Aorta (tissue), 5 donors: Measurements from ENCODE around the gene RAB3GAP2. TPM values are rescaled to one million over a fixed set of nuclear protein-coding genes. Genes with fewer than 3 reads are reported as not detected.
"Not testable (repeated sequence)": the region's sequence is repeated elsewhere in the genome, so short reads cannot be mapped to it uniquely, and the experiment has no call there.

Experiments
- ATAC-seq: fragments of 200-7000 bp; cut with Tn5 transposase; one replicate; pipeline ENCODE4 v1.9.1; 2022; ENCODE audit warnings: moderate library complexity; ENCODE audit not compliant: low FRiP score
- DNase-seq, 2 donors: peaks; one replicate each; pipeline ENCODE4 v3.0.0-alpha.2; 2020
- H3K27ac ChIP-seq, 2 donors: one replicate each; pipeline ENCODE4 v1.5.1; 2013; ENCODE audit warnings: low read length in 2 of 2, mild to moderate bottlenecking in 2 of 2, moderate library complexity in 2 of 2, control low read depth in 1 of 2, inconsistent platforms in 1 of 2, low read depth in 1 of 2
- H3K27me3 ChIP-seq, 2 donors: one replicate each; pipeline ENCODE4 v1.6.1; 2013; ENCODE audit warnings: control low read depth in 1 of 2, low read length in 1 of 2, mild to moderate bottlenecking in 1 of 2, moderate library complexity in 1 of 2; ENCODE audit not compliant: insufficient read depth in 2 of 2, control insufficient read depth in 1 of 2
- H3K36me3 ChIP-seq, 2 donors: one replicate each; pipeline ENCODE4 v1.6.1; 2013; ENCODE audit warnings: control low read depth in 1 of 2, low read length in 1 of 2, mild to moderate bottlenecking in 1 of 2; ENCODE audit not compliant: insufficient read depth in 2 of 2, control insufficient read depth in 1 of 2
- H3K4me1 ChIP-seq, 2 donors: one replicate each; pipeline ENCODE4 v1.6.1; 2013; ENCODE audit warnings: low read length in 2 of 2, control low read depth in 1 of 2, mild to moderate bottlenecking in 1 of 2, moderate library complexity in 1 of 2; ENCODE audit not compliant: insufficient read depth in 2 of 2, control insufficient read depth in 1 of 2
- H3K4me3 ChIP-seq, 2 donors: one replicate each; pipeline ENCODE4 v1.5.1; 2013; ENCODE audit warnings: low read length in 2 of 2, control low read depth in 1 of 2, mild to moderate bottlenecking in 1 of 2
- H3K9me3 ChIP-seq: one replicate; pipeline ENCODE4 v1.6.1; 2013; ENCODE audit warnings: mild to moderate bottlenecking, low read length; ENCODE audit not compliant: control insufficient read depth
- WGBS, 2 donors: extraction: QIAGEN DNeasy Blood & Tissue Kit; methylation state at CpG; one replicate each; pipeline ENCODE4 v1.1.7; 2013; 5-methylcytosine and 5-hydroxymethylcytosine counted together
- intact Hi-C, 2 donors: fragments of 100-400 bp; cut with DNase I; formaldehyde crosslinking; loops; one replicate each; pipeline versions ENCODE4 v1.14.2 to v1.15.0; 2022
- polyA plus RNA-seq, 2 donors: library from polyadenylated mRNA; stranded (reverse); fragments of 200-250 nt; gene quantifications; one replicate each; pipeline ENCODE4 v1.2.3, GENCODE V29; 2013
- total RNA-seq, 2 donors: library from RNA; stranded (reverse); fragmentation: NEBNext Ultra II Directional; extraction: Animal tissue kit (Norgen Biotek cat#: 25700); gene quantifications; one replicate each; pipeline ENCODE4 v1.2.1, GENCODE V29; 2021
- donor health status: healthy with polysubstance abuse.
- donor health status: Bipolar disorder and iron deficiency.
- donor health status: DM: no; HTN: no; CAD: no.
- donor health status: DM: no; HTN: no; CAD: no.
- donor health status: DM: yes; HTN: yes; CAD: no.

RAB3GAP2 gene
- total and polyA plus RNA-seq, 4 donors = 6.4 to 44.2 (median 26.3) TPM

DNA sequence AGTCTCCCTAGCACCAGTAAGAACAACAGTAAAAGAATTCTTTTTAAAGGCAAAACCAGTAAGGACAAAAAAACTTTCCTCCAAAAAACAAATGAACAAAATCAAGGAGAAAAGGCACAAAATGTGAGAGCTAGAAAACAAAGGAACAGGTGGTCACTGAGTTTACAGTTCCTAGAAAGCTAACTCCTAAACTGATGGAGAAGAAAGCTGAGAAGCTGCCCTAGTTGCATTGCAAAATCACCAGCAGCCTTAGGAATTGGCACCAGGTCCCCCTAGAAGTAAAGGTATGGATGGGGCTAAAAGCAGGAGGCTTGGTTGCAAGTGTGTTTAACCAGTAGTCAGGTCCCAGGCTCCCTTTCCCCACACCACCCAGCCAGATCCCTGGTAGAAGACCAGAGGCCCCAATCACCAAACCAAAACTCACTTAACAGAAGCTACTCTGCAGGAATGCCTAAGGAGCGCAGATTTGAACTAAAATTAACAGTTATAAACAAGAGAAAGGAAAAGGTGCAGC is 47.6 kb downstream of the RAB3GAP2 start:
- Histone ChIP-seq H3K36me3 (no peaks in the 10 kb centered on the region), H3K4me3 (no peak overlapping the region), H3K9me3 (no peaks in the 10 kb centered on the region), H3K27me3 (no peaks in the 10 kb centered on the region), H3K27ac (no peak overlapping the region), H3K4me1 (peaks cover 0 to 2% of the 10 kb centered on the region in 2 donors)
- ATAC-seq = no peak
- WGBS, 2 donors = 63 to 91% methylated on average over 1 of the region's 1 CpG
- no peak for DNase-seq
- intact Hi-C loops = no loop called here

GRCh38 chr1:220224033-220224432 is 48.2 kb downstream of the RAB3GAP2 start:
- H3K27me3 ChIP-seq = no peaks in the 10 kb centered on the region
- H3K27ac ChIP-seq = no peak overlapping the region
- intact Hi-C loops = no loop called here
- ATAC-seq (no peak), DNase-seq (no peak)
- no peaks in the 10 kb centered on the region for H3K36me3 ChIP-seq
- H3K9me3 ChIP-seq = no peaks in the 10 kb centered on the region
- H3K4me1 ChIP-seq = peaks cover 0 to 2% of the 10 kb centered on the region in 2 donors
- WGBS, 2 donors = 93 to 95% methylated on average over 2 of the region's 2 CpGs
- no peak overlapping the region for H3K4me3 ChIP-seq

- WGBS, 2 donors = 89% methylated on average over 3 of the region's 3 CpGs
- Histone ChIP-seq H3K4me3 (no peak overlapping the region), H3K27me3 (no peaks in the 10 kb centered on the region), H3K4me1 (no peaks in the 10 kb centered on the region), H3K36me3 (no peaks in the 10 kb centered on the region), H3K9me3 (no peaks in the 10 kb centered on the region), H3K27ac (no peak overlapping the region)
- DNase-seq (no peak), ATAC-seq (no peak)
- intact Hi-C loops = no loop called here
These were observed 49.3 kb downstream of the RAB3GAP2 start for GRCh38 chr1:220222939-220223338.

GRCh38 chr1:220221670-220222069 is 50.6 kb downstream of the RAB3GAP2 start:
- H3K9me3 ChIP-seq = no peaks in the 10 kb centered on the region
- ATAC-seq (no peak), DNase-seq (no peak)
- no peak overlapping the region for H3K27ac ChIP-seq
- WGBS, 2 donors = 90 to 92% methylated on average over 3 of the region's 3 CpGs
- H3K4me1 ChIP-seq = no peaks in the 10 kb centered on the region
- no peaks in the 10 kb centered on the region for H3K27me3 ChIP-seq
- H3K36me3 ChIP-seq = no peaks in the 10 kb centered on the region
- H3K4me3 ChIP-seq = no peak overlapping the region
- intact Hi-C loops = no loop called here

DNA sequence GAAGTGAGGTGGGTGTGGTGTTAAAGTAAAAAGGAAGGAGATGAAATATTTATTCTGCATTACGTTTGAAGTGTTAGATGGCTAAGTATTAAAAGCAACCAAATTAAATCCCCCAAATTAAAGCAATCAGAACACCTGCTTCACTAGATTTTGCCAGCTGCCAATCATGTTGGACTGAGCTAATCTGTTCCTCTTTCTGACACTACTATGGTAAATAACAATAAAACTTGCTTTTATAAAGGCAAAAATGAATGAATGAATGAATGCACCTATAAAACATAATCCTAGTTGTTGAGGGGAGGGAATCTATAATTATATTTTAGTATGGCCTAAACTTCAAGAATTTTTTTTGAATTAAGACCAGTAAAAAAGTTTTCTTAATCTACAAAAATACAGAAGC is 51.0 kb downstream of the RAB3GAP2 start:
- ATAC-seq = no peak
- no peaks in the 10 kb centered on the region for H3K36me3 ChIP-seq
- intact Hi-C loops = no loop called here
- H3K9me3 ChIP-seq = no peaks in the 10 kb centered on the region
- no peak overlapping the region for H3K27ac ChIP-seq
- H3K4me1 ChIP-seq = no peaks in the 10 kb centered on the region
- WGBS, 2 donors = 80 to 86% methylated on average over 1 of the region's 1 CpG
- H3K27me3 ChIP-seq = no peaks in the 10 kb centered on the region
- H3K4me3 ChIP-seq = no peak overlapping the region
- no peak for DNase-seq

- H3K4me3 ChIP-seq, H3K27ac ChIP-seq, H3K36me3 ChIP-seq, intact Hi-C loops, H3K9me3 ChIP-seq, DNase-seq, H3K27me3 ChIP-seq, H3K4me1 ChIP-seq, ATAC-seq: not testable (repeated sequence)
- 84 to 85% methylated on average over 4 of the region's 4 CpGs for WGBS, 2 donors
These were observed 51.6 kb downstream of the RAB3GAP2 start for GRCh38 chr1:220220699-220221040.

DNA sequence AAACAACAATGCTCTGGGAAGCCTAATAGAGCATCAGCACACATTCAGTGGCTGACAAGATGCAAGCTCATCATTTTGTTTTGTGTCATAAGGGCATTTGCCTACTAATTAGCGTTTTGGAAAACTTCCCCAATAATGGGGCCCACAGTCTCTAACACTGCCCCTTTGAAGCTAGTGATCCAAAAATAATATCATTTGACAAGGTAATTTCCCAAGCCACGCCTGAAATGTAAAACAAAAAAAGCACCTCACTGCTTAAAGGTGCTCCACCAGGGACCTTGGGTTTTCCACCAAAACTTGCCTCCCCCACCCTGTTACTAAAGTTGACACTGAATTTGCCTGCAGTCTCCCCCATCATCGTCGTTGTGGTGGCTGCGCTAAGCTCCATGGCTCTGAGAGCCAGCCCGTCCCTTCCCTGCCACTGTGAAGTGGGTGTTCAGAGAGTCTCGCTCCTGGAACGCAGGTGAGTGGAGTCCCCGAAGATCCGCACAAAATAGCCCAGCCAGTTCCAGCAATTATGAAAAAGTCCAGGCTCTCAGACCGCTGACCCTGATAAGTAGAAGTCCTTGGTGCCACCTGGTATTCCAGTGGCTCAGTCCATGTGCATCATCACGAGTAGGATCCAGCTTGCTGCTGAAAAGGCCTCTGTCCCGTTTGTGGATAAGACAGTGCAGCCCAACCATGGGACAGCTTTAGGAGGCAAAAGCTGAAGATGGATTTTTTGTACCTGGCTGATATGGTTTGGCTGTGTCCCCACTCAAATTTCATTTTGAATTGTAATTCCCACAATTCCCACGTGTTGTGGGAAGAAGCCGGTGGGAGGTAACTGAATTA is 52.2 kb downstream of the RAB3GAP2 start:
- no peak for ATAC-seq
- intact Hi-C loops = no loop called here
- DNase-seq = no peak

DNA sequence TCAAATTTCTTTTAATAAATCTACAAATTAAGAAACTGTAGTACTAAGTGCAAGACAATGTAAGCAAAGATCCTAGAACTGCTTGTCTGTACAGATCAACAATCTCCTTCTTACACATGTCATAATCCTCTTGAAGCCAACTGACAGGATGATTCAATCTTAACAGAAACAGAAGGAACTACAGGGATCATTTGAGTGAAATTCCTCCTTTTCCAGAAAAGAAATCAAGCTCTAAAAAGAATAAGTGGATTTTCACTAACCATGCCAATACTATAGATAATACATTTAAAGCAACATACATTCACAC is 53.2 kb downstream of the RAB3GAP2 start:
- Histone ChIP-seq H3K36me3 (no peaks in the 10 kb centered on the region), H3K4me3 (no peak overlapping the region), H3K27me3 (no peaks in the 10 kb centered on the region), H3K27ac (no peak overlapping the region), H3K4me1 (no peaks in the 10 kb centered on the region), H3K9me3 (no peaks in the 10 kb centered on the region)
- DNase-seq = no peak
- intact Hi-C loops = no loop called here
- no peak for ATAC-seq

More for the DNA sequence above, 52.2 kb downstream of the RAB3GAP2 start:
- no peaks in the 10 kb centered on the region for H3K36me3 ChIP-seq
- H3K27ac ChIP-seq = no peak overlapping the region
- no peak overlapping the region for H3K4me3 ChIP-seq
- WGBS, 2 donors = 89 to 90% methylated on average over 15 of the region's 15 CpGs
- no peaks in the 10 kb centered on the region for H3K4me1 ChIP-seq
- no peaks in the 10 kb centered on the region for H3K9me3 ChIP-seq
- no peaks in the 10 kb centered on the region for H3K27me3 ChIP-seq

- H3K4me1 ChIP-seq, H3K36me3 ChIP-seq, intact Hi-C loops, H3K4me3 ChIP-seq, H3K9me3 ChIP-seq, H3K27me3 ChIP-seq, H3K27ac ChIP-seq: not testable (repeated sequence)
- WGBS, 2 donors = 48 to 49% methylated on average over 6 of the region's 6 CpGs
- ATAC-seq (peak; percentile 74), DNase-seq (peak in 1 of 2 donors; percentile 49)
These were observed 53.7 kb downstream of the RAB3GAP2 start for GRCh38 chr1:220218397-220219135.
